ENCODE data around the gene FBXW12. TPM values are rescaled to one million over a fixed set of nuclear protein-coding genes. Genes with fewer than 3 reads are reported as not detected.

Gene FBXW12
- total and polyA plus RNA-seq, 9 donors = 0.22 to 0.46 (median 0.33) TPM; not detected in 4

GRCh38 chr3:48387634-48388033 lies 15.6 kb downstream of the FBXW12 start:
- no peak for DNase-seq
- intact Hi-C loops (cut with DNase I) = no loop called here
- TF ChIP-seq EP300 (IDR thresholded peaks at IDR 0.05) = no peak
- no peak for TF ChIP-seq POLR2A (IDR thresholded peaks at IDR 0.05)
- no peak for TF ChIP-seq CTCF (IDR thresholded peaks at IDR 0.05)
- Histone ChIP-seq H3K4me1 (ENCODE audit: insufficient read depth) (no peaks in the 10 kb centered on the region), H3K4me3 (no peak overlapping the region), H3K27ac (no peak overlapping the region), H3K9me3 (no peaks in the 10 kb centered on the region), H3K36me3 (no peaks in the 10 kb centered on the region), H3K27me3 (no peaks in the 10 kb centered on the region)

- Histone ChIP-seq H3K4me3 (no peak overlapping the region), H3K27ac (no peak overlapping the region), H3K9me3 (no peaks in the 10 kb centered on the region), H3K36me3 (no peaks in the 10 kb centered on the region), H3K27me3 (no peaks in the 10 kb centered on the region), H3K4me1 (ENCODE audit: insufficient read depth) (no peaks in the 10 kb centered on the region)
- 68 to 78% (median 74%) methylated on average over 2 of the region's 2 CpGs for WGBS, 3 donors
- intact Hi-C loops (cut with DNase I) = no loop called here
- no peak for DNase-seq
- TF ChIP-seq POLR2A (IDR thresholded peaks at IDR 0.05) (no peak), CTCF (IDR thresholded peaks at IDR 0.05) (no peak), EP300 (IDR thresholded peaks at IDR 0.05) (no peak)
Measured at GRCh38 chr3:48388966-48389365, 16.9 kb downstream of the FBXW12 start.

GRCh38 chr3:48394391-48394790 lies 22.4 kb downstream of the FBXW12 start:
- Histone ChIP-seq H3K4me3 (no peak overlapping the region), H3K27me3 (no peaks in the 10 kb centered on the region), H3K9me3 (no peaks in the 10 kb centered on the region), H3K4me1 (ENCODE audit: insufficient read depth) (no peaks in the 10 kb centered on the region), H3K27ac (no peak overlapping the region), H3K36me3 (no peaks in the 10 kb centered on the region)
- WGBS, 3 donors = 87 to 90% (median 87%) methylated on average over 2 of the region's 2 CpGs
- TF ChIP-seq POLR2A (IDR thresholded peaks at IDR 0.05) (no peak), EP300 (IDR thresholded peaks at IDR 0.05) (no peak), CTCF (IDR thresholded peaks at IDR 0.05) (no peak)
- DNase-seq = no peak
- intact Hi-C loops (cut with DNase I) = loop anchor here in 1 of 4 donors (10.0 kb wide), 1 partner anchor 160 kb away; the partner anchor contains the start of gene PFKFB4

- no peak overlapping the region for H3K27ac ChIP-seq
- no peaks in the 10 kb centered on the region for H3K4me1 ChIP-seq (ENCODE audit: insufficient read depth)
- no peak overlapping the region for H3K4me3 ChIP-seq
- no peaks in the 10 kb centered on the region for H3K9me3 ChIP-seq
- no peaks in the 10 kb centered on the region for H3K27me3 ChIP-seq
- intact Hi-C loops (cut with DNase I) = loop anchor here in 1 of 4 donors (10.0 kb wide), 1 partner anchor 159 kb away; the partner anchor contains the start of gene PFKFB4
- WGBS, 3 donors = 62 to 73% (median 63%) methylated on average over 3 of the region's 3 CpGs
- H3K36me3 ChIP-seq = no peaks in the 10 kb centered on the region
- no peak for TF ChIP-seq EP300 (IDR thresholded peaks at IDR 0.05)
- no peak for TF ChIP-seq POLR2A (IDR thresholded peaks at IDR 0.05)
- TF ChIP-seq CTCF (IDR thresholded peaks at IDR 0.05) = no peak
- no peak for DNase-seq
Measured at GRCh38 chr3:48395714-48396113, 23.7 kb downstream of the FBXW12 start.

All from ovary (tissue), 9 donors.